PC-3 (cell line): Measurements from ENCODE around the gene RPTN.

Experiments
- CTCF ChIP-seq: fragments of 300-600 bp; sonication (generic); conservative IDR thresholded peaks from 2 replicates; pipeline ENCODE4 v1.5.1; 2017; ENCODE audit warnings: antibody characterized with exemption, low read depth, mild to moderate bottlenecking, low read length
- EZH2 ChIP-seq: fragments of 300-600 bp; sonication (generic); IDR thresholded peaks from one replicate; pipeline ENCODE4 v1.6.1; 2017; ENCODE audit warnings: antibody characterized with exemption, mild to moderate bottlenecking, low read length; ENCODE audit not compliant: unreplicated experiment
- EZH2phosphoT487 ChIP-seq: fragments of 300-600 bp; sonication (generic); IDR thresholded peaks from 2 replicates; pipeline ENCODE4 v1.6.1; 2018; ENCODE audit warnings: mild to moderate bottlenecking, antibody characterized with exemption, low read length, borderline replicate concordance

DNA sequence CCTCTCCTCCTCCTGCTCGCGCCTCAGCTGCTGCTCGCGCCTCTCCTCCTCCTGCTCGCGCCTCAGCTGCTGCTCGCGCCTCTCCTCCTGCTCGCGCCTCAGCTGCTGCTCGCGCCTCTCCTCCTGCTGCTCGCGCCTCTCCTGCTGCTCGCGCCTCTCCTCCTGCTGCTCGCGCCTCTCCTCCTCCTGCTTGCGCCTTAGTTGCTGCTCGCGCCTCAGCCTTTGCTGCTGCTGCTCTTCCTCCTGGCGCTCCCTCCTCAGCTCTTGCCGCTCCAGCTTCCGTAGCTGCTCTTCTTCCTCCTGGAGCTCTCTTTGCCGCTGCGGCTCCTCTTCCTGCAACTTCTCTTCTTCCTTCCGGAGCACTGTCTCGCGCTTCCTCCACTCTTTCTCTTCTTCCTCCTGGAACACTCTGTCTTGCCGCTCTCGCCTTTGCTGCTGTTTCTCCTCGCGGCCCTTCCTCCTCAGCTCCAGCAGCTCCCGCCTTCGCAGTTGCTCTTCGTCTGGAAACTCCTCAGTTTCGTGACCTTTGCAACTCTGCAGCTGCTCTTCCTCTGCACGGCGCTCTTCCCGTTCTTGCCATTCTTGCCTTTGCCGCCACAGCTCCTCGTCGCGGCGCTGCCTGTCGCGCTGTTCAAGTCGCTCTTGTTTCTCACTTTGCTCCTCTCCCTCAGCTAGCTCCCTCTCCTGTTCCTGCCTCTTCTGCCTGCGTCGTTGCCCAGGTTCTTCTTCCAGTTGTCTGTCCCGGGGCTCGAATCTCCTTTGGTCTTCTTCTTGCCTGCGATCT lies 46.7 kb downstream of the RPTN start:
- TF ChIP-seq CTCF: no peak
- TF ChIP-seq EZH2: peak; percentile 90
- TF ChIP-seq EZH2phosphoT487: peak; percentile 48; the same call in 1 of the 2 replicates
